GM23338 (cell line): ENCODE measurements around the gene PJA1. TPM values are rescaled to one million over a fixed set of nuclear protein-coding genes. Genes with fewer than 3 reads are reported as not detected.

Source experiments
- ATAC-seq: fragments of 200-7000 bp; cut with Tn5 transposase; 3 replicates; pipeline ENCODE4 v1.9.1; 2020
- DNase-seq: peaks from one replicate; pipeline ENCODE4 v3.0.0-alpha.2; 2015; ENCODE audit warnings: low spot score
- H2AFZ ChIP-seq: fragments of 200-600 bp; sonication (generic); 2 replicates; pipeline ENCODE4 v1.8.0; 2016; ENCODE audit warnings: antibody characterized with exemption, mild to moderate bottlenecking, moderate library complexity
- H3F3A ChIP-seq: fragments of 200-600 bp; sonication (generic); replicated peaks from 2 replicates; pipeline ENCODE4 v1.8.0; 2017; ENCODE audit warnings: antibody characterized with exemption, mixed run types, low read depth
- H3K27ac ChIP-seq: fragments of 200-600 bp; sonication (generic); 2 replicates; pipeline ENCODE4 v1.6.1; 2016; ENCODE audit warnings: low read depth
- H3K27me3 ChIP-seq: fragments of 200-600 bp; sonication (generic); 2 replicates; pipeline ENCODE4 v1.8.0; 2016; ENCODE audit warnings: mild to moderate bottlenecking, mixed run types, moderate library complexity; ENCODE audit not compliant: insufficient read depth
- H3K36me3 ChIP-seq: fragments of 200-600 bp; sonication (generic); 2 replicates; pipeline ENCODE4 v1.8.0; 2016; ENCODE audit warnings: mild to moderate bottlenecking; ENCODE audit not compliant: insufficient read depth
- H3K4me1 ChIP-seq: fragments of 200-600 bp; sonication (generic); 2 replicates; pipeline ENCODE4 v1.8.0; 2016; ENCODE audit warnings: mild to moderate bottlenecking, moderate library complexity; ENCODE audit not compliant: insufficient read depth
- H3K4me2 ChIP-seq: fragments of 200-600 bp; sonication (generic); 2 replicates; pipeline ENCODE4 v1.7.1; 2017; ENCODE audit warnings: mixed run types
- H3K4me3 ChIP-seq: fragments of 200-600 bp; sonication (generic); 2 replicates; pipeline ENCODE4 v1.6.1; 2016; ENCODE audit warnings: mixed run types
- H3K79me2 ChIP-seq: fragments of 200-600 bp; sonication (generic); replicated peaks from 2 replicates; pipeline ENCODE4 v1.8.0; 2017; ENCODE audit warnings: mild to moderate bottlenecking; ENCODE audit not compliant: insufficient read depth
- H3K9me2 ChIP-seq: fragments of 200-600 bp; sonication (generic); 2 replicates; pipeline ENCODE4 v1.8.0; 2017; ENCODE audit not compliant: insufficient read depth
- H4K20me1 ChIP-seq: fragments of 200-600 bp; sonication (generic); replicated peaks from 2 replicates; pipeline ENCODE4 v1.8.0; 2017; ENCODE audit warnings: mild to moderate bottlenecking; ENCODE audit not compliant: insufficient read depth
- H3K27ac Mint-ChIP-seq: 2 replicates; pipeline ENCODE4 v1.8.0; 2020; ENCODE audit warnings: inconsistent platforms, mild to moderate bottlenecking, moderate library complexity, mixed read lengths
- H3K27me3 Mint-ChIP-seq: 3 replicates; pipeline ENCODE4 v1.8.0; 2022; ENCODE audit warnings: low read depth, mild to moderate bottlenecking, moderate library complexity, mixed read lengths, inconsistent platforms; ENCODE audit not compliant: insufficient read depth, poor library complexity
- H3K36me3 Mint-ChIP-seq: 3 replicates; pipeline ENCODE4 v1.8.0; 2021; ENCODE audit warnings: low read depth, mild to moderate bottlenecking, inconsistent platforms, moderate library complexity, mixed read lengths
- H3K4me1 Mint-ChIP-seq: 3 replicates; pipeline ENCODE4 v1.8.0; 2020; ENCODE audit warnings: mild to moderate bottlenecking, inconsistent platforms, mixed read lengths
- H3K4me3 Mint-ChIP-seq: 3 replicates; pipeline ENCODE4 v1.8.0; 2021; ENCODE audit warnings: moderate library complexity, mild to moderate bottlenecking, inconsistent platforms, mixed read lengths
- H3K9me3 Mint-ChIP-seq: 3 replicates; pipeline ENCODE4 v1.8.0; 2020; ENCODE audit warnings: moderate library complexity, mild to moderate bottlenecking, inconsistent platforms, mixed read lengths
- CREB1 ChIP-seq: fragments of 250-450 bp; sonication (Bioruptor Pico); IDR thresholded peaks from 2 replicates; pipeline ENCODE4 v1.5.0; 2020; ENCODE audit warnings: low read depth, mild to moderate bottlenecking, moderate library complexity
- EZH2 ChIP-seq: fragments of 200-600 bp; sonication (generic); IDR thresholded peaks from one replicate; pipeline ENCODE4 v1.8.0; 2017; ENCODE audit warnings: antibody characterized with exemption, mild to moderate bottlenecking, low read depth; ENCODE audit not compliant: unreplicated experiment
- EZH2phosphoT487 ChIP-seq: fragments of 200-600 bp; sonication (generic); IDR thresholded peaks from one replicate; pipeline ENCODE4 v1.8.1; 2018; ENCODE audit warnings: antibody characterized with exemption; ENCODE audit not compliant: unreplicated experiment
- JUNB ChIP-seq: IDR thresholded peaks from one replicate; pipeline ENCODE4 v1.6.1; 2016; ENCODE audit warnings: antibody characterized with exemption; ENCODE audit not compliant: unreplicated experiment
- NANOG ChIP-seq: IDR thresholded peaks from 2 replicates; pipeline ENCODE4 v1.6.1; 2016; ENCODE audit warnings: antibody characterized with exemption, borderline replicate concordance
- POLR2AphosphoS5 ChIP-seq: IDR thresholded peaks from 2 replicates; pipeline ENCODE4 v1.6.1; 2016; ENCODE audit warnings: antibody characterized with exemption, low read depth
- STAT1 ChIP-seq: IDR thresholded peaks from one replicate; pipeline ENCODE4 v1.6.1; 2016; ENCODE audit warnings: antibody characterized with exemption; ENCODE audit not compliant: unreplicated experiment
- ZNF114 ChIP-seq: fragments of 250-450 bp; sonication (Bioruptor Pico); IDR thresholded peaks from 2 replicates; pipeline ENCODE4 v1.5.0; 2020; ENCODE audit warnings: mild to moderate bottlenecking, moderate library complexity
- ZNF331 ChIP-seq: fragments of 250-450 bp; sonication (Bioruptor Pico); IDR thresholded peaks from 2 replicates; pipeline ENCODE4 v1.5.0; 2020; ENCODE audit warnings: low read depth, mild to moderate bottlenecking, moderate library complexity
- polyA plus RNA-seq: library from polyadenylated mRNA; unstranded; fragments of >200 nt; fragmentation: Nextera tagmentation; extraction: Ambion mirVana; gene quantifications from 2 replicates; pipeline ENCODE4 v1.2.1, GENCODE V29; 2016
- total RNA-seq: library from RNA; depleted of rRNA; stranded (reverse); fragments of >200 nt; shearing (Covaris generic); gene quantifications from 2 replicates; pipeline ENCODE4 v1.2.3, GENCODE V29; 2014
- TF ChIP-seq, protein P1 (sequence below): fragments of 250-450 bp; sonication (Bioruptor Pico); IDR thresholded peaks from 2 replicates; pipeline ENCODE4 v1.5.0; 2020; ENCODE audit warnings: mild to moderate bottlenecking, moderate library complexity
- TF ChIP-seq, protein P2 (sequence below), 2 experiments: fragments of 200-600 bp in 1 of 2; sonication (generic) in 1 of 2; conservative IDR thresholded peaks; 2 replicates each; pipeline versions ENCODE4 v1.5.1 to v1.6.1; 2016 to 2017; ENCODE audit warnings: antibody characterized with exemption in 2 of 2, low read depth in 2 of 2, mild to moderate bottlenecking in 2 of 2, moderate library complexity in 1 of 2
- TF ChIP-seq, protein P3 (sequence below): IDR thresholded peaks from 2 replicates; pipeline ENCODE4 v1.6.1; 2016; ENCODE audit warnings: antibody characterized with exemption
- TF ChIP-seq, protein P4 (sequence below): IDR thresholded peaks from one replicate; pipeline ENCODE4 v1.6.1; 2018; ENCODE audit warnings: antibody characterized with exemption; ENCODE audit not compliant: unreplicated experiment

The PJA1 gene
- total and polyA plus RNA-seq, 2 experiments from 2014 or later, result 25.2 to 31.3 TPM

DNA sequence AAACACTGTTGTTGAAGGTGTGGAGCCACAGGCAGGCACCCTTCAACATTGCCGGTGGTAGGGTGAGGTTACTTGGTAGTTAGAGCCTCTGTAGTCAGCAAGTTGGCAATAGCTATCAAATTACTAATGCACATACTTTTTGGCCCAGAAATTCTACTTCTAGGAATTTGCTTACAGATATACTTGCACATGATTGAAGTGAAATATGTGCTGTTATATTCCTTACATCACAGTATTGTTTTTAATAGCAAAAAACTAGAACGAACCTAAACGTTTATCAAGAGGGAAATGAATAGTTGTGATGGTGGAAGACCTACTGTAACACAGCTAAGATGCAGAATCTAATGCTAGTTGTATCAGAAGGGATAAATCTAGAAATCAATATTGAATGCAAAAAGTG is 7.7 kb upstream of the PJA1 start:
- H2AFZ ChIP-seq, result no peak overlapping the region
- H3K4me1 ChIP-seq, result no peaks in the 10 kb centered on the region
- no peaks in the 10 kb centered on the region for H3K9me2 ChIP-seq
- no peak overlapping the region for H3K4me2 ChIP-seq
- H3K27ac ChIP-seq, result no peak overlapping the region
- TF ChIP-seq POLR2AphosphoS5, result no peak
- TF ChIP-seq ZNF331 (CRISPR knock-in tag), result no peak
- TF ChIP-seq, protein P1, sequence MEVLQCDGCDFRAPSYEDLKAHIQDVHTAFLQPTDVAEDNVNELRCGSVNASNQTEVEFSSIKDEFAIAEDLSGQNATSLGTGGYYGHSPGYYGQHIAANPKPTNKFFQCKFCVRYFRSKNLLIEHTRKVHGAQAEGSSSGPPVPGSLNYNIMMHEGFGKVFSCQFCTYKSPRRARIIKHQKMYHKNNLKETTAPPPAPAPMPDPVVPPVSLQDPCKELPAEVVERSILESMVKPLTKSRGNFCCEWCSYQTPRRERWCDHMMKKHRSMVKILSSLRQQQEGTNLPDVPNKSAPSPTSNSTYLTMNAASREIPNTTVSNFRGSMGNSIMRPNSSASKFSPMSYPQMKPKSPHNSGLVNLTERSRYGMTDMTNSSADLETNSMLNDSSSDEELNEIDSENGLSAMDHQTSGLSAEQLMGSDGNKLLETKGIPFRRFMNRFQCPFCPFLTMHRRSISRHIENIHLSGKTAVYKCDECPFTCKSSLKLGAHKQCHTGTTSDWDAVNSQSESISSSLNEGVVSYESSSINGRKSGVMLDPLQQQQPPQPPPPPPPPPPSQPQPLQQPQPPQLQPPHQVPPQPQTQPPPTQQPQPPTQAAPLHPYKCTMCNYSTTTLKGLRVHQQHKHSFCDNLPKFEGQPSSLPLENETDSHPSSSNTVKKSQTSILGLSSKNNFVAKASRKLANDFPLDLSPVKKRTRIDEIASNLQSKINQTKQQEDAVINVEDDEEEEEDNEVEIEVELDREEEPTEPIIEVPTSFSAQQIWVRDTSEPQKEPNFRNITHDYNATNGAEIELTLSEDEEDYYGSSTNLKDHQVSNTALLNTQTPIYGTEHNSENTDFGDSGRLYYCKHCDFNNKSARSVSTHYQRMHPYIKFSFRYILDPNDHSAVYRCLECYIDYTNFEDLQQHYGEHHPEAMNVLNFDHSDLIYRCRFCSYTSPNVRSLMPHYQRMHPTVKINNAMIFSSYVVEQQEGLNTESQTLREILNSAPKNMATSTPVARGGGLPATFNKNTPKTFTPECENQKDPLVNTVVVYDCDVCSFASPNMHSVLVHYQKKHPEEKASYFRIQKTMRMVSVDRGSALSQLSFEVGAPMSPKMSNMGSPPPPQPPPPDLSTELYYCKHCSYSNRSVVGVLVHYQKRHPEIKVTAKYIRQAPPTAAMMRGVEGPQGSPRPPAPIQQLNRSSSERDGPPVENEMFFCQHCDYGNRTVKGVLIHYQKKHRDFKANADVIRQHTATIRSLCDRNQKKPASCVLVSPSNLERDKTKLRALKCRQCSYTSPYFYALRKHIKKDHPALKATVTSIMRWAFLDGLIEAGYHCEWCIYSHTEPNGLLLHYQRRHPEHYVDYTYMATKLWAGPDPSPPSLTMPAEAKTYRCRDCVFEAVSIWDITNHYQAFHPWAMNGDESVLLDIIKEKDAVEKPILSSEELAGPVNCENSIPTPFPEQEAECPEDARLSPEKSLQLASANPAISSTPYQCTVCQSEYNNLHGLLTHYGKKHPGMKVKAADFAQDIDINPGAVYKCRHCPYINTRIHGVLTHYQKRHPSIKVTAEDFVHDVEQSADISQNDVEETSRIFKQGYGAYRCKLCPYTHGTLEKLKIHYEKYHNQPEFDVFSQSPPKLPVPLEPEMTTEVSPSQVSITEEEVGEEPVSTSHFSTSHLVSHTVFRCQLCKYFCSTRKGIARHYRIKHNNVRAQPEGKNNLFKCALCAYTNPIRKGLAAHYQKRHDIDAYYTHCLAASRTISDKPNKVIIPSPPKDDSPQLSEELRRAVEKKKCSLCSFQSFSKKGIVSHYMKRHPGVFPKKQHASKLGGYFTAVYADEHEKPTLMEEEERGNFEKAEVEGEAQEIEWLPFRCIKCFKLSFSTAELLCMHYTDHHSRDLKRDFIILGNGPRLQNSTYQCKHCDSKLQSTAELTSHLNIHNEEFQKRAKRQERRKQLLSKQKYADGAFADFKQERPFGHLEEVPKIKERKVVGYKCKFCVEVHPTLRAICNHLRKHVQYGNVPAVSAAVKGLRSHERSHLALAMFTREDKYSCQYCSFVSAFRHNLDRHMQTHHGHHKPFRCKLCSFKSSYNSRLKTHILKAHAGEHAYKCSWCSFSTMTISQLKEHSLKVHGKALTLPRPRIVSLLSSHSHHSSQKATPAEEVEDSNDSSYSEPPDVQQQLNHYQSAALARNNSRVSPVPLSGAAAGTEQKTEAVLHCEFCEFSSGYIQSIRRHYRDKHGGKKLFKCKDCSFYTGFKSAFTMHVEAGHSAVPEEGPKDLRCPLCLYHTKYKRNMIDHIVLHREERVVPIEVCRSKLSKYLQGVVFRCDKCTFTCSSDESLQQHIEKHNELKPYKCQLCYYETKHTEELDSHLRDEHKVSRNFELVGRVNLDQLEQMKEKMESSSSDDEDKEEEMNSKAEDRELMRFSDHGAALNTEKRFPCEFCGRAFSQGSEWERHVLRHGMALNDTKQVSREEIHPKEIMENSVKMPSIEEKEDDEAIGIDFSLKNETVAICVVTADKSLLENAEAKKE (CRISPR knock-in tag), result no peak
- no peak for TF ChIP-seq EZH2phosphoT487
- TF ChIP-seq, protein P2, sequence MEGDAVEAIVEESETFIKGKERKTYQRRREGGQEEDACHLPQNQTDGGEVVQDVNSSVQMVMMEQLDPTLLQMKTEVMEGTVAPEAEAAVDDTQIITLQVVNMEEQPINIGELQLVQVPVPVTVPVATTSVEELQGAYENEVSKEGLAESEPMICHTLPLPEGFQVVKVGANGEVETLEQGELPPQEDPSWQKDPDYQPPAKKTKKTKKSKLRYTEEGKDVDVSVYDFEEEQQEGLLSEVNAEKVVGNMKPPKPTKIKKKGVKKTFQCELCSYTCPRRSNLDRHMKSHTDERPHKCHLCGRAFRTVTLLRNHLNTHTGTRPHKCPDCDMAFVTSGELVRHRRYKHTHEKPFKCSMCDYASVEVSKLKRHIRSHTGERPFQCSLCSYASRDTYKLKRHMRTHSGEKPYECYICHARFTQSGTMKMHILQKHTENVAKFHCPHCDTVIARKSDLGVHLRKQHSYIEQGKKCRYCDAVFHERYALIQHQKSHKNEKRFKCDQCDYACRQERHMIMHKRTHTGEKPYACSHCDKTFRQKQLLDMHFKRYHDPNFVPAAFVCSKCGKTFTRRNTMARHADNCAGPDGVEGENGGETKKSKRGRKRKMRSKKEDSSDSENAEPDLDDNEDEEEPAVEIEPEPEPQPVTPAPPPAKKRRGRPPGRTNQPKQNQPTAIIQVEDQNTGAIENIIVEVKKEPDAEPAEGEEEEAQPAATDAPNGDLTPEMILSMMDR (conservative IDR thresholded peaks at IDR 0.05; ENCODE audit: low read depth in 2 of 2), result no peak
- TF ChIP-seq, protein P3, sequence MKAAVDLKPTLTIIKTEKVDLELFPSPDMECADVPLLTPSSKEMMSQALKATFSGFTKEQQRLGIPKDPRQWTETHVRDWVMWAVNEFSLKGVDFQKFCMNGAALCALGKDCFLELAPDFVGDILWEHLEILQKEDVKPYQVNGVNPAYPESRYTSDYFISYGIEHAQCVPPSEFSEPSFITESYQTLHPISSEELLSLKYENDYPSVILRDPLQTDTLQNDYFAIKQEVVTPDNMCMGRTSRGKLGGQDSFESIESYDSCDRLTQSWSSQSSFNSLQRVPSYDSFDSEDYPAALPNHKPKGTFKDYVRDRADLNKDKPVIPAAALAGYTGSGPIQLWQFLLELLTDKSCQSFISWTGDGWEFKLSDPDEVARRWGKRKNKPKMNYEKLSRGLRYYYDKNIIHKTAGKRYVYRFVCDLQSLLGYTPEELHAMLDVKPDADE, result no peak
- no peak for TF ChIP-seq STAT1
- TF ChIP-seq NANOG, result no peak
- no peak for TF ChIP-seq EZH2
- TF ChIP-seq JUNB, result no peak
- TF ChIP-seq, protein P4, sequence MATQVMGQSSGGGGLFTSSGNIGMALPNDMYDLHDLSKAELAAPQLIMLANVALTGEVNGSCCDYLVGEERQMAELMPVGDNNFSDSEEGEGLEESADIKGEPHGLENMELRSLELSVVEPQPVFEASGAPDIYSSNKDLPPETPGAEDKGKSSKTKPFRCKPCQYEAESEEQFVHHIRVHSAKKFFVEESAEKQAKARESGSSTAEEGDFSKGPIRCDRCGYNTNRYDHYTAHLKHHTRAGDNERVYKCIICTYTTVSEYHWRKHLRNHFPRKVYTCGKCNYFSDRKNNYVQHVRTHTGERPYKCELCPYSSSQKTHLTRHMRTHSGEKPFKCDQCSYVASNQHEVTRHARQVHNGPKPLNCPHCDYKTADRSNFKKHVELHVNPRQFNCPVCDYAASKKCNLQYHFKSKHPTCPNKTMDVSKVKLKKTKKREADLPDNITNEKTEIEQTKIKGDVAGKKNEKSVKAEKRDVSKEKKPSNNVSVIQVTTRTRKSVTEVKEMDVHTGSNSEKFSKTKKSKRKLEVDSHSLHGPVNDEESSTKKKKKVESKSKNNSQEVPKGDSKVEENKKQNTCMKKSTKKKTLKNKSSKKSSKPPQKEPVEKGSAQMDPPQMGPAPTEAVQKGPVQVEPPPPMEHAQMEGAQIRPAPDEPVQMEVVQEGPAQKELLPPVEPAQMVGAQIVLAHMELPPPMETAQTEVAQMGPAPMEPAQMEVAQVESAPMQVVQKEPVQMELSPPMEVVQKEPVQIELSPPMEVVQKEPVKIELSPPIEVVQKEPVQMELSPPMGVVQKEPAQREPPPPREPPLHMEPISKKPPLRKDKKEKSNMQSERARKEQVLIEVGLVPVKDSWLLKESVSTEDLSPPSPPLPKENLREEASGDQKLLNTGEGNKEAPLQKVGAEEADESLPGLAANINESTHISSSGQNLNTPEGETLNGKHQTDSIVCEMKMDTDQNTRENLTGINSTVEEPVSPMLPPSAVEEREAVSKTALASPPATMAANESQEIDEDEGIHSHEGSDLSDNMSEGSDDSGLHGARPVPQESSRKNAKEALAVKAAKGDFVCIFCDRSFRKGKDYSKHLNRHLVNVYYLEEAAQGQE, result no peak
- TF ChIP-seq CREB1 (CRISPR knock-in tag), result no peak
- TF ChIP-seq ZNF114 (CRISPR knock-in tag), result no peak
- Mint-ChIP-seq H3K36me3 (no peaks in the 10 kb centered on the region), H3K27me3 (peaks cover 7% of the 10 kb centered on the region), H3K4me3 (no peak overlapping the region), H3K9me3 (peaks cover 2% of the 10 kb centered on the region; the same call in 2 of the 3 replicates), H3K4me1 (peaks cover 3% of the 10 kb centered on the region; the same call in 2 of the 3 replicates), H3K27ac (no peak overlapping the region)
- no peak overlapping the region for H3K4me3 ChIP-seq
- H3K79me2 ChIP-seq, result no peaks in the 10 kb centered on the region
- H3K36me3 ChIP-seq, result no peaks in the 10 kb centered on the region
- no peaks in the 10 kb centered on the region for H3K27me3 ChIP-seq
- H4K20me1 ChIP-seq, result no peaks in the 10 kb centered on the region
- ATAC-seq (no peak), DNase-seq (no peak)
- H3F3A ChIP-seq, result no peaks in the 10 kb centered on the region
